ENCODE results near the gene EXOC4.

EXOC4 gene

GRCh38 chr7:133859231-133859630 is 606.4 kb downstream of the EXOC4 start:
- no peak overlapping the region for H3K4me3 ChIP-seq (ENCODE audit: low read depth, low read length)
- no peak for TF ChIP-seq CTCF (IDR thresholded peaks at IDR 0.05; ENCODE audit: borderline replicate concordance, insufficient read depth, low read depth, low read length)

DNA sequence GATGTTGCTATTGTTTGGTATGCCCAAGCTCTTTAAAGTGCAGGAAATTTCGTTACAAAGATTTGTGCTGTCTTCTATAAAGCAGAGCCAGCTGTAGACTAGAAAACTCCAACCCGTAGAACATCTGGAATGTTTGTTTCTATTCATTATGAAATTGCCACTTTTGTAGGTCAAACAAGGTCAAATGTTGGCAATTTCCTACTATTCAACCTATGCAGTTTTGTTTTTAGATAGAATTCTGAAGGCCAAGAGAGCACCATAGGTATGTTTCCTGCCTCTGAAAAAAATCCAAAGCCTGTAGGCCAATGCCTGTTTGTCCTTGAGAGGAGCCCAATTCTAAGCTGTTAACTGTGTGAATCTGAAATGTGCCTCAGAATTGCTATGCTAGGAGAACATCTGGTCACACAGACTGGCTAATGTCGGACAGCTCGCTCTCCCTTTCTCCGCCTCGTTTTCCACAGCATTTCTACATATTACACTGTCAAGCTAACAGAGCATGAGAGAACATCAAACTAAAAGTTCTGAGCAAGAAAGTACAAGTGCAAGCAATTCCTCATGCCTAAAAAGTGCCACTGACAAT is 607.1 kb downstream of the EXOC4 start:
- no peak overlapping the region for H3K4me3 ChIP-seq (ENCODE audit: low read depth, low read length)
- TF ChIP-seq CTCF (IDR thresholded peaks at IDR 0.05; ENCODE audit: borderline replicate concordance, insufficient read depth, low read depth, low read length), result no peak

GRCh38 chr7:133860628-133861335 is 607.9 kb downstream of the EXOC4 start:
- TF ChIP-seq CTCF (IDR thresholded peaks at IDR 0.05; ENCODE audit: borderline replicate concordance, insufficient read depth, low read depth, low read length), result no peak
- H3K4me3 ChIP-seq (ENCODE audit: low read depth, low read length), result no peak overlapping the region

DNA sequence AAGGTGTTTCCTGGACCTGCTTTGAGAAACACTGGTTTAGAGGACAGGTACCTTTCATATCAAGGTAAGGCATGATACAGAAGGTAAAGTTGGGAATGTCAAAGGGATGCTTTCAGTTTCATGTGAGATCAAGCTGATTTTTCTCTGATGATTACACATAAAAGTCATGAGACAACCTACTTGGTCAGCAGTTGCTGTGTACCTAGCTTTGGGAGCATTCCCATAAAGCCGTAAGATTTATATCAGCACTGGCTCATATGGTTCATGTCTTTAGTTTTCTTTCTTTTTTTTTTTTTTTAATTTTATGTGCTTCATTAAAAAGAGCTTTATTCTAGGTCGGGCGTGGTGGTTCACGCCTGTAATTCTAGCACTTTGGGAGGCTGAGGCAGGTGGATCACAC is 609.0 kb downstream of the EXOC4 start:
- H3K4me3 ChIP-seq (ENCODE audit: low read depth, low read length), result no peak overlapping the region
- TF ChIP-seq CTCF (IDR thresholded peaks at IDR 0.05; ENCODE audit: borderline replicate concordance, insufficient read depth, low read depth, low read length), result no peak

GRCh38 chr7:133863362-133864061 is 610.6 kb downstream of the EXOC4 start:
- no peak for TF ChIP-seq CTCF (IDR thresholded peaks at IDR 0.05; ENCODE audit: borderline replicate concordance, insufficient read depth, low read depth, low read length)
- no peak overlapping the region for H3K4me3 ChIP-seq (ENCODE audit: low read depth, low read length)

DNA sequence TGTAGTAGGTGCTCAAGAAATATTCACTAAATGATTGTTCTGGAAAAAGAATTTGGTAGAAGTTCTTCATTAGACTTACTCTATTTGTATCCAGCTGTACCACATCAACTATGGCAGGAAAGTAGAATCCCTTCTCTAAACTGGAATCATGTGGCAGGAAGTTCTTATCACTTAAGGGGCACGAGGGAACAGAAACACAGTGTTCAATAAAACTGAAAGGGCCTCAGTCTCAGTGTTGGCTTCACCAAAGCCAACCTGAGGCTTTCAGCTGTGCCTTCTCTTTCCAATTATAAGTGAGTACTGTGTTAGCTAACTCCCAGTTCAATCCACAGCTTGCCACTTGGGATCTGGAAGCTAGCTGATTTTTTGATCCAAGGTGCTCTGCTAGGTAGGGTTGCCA is 616.7 kb downstream of the EXOC4 start:
- no peak for TF ChIP-seq CTCF (IDR thresholded peaks at IDR 0.05; ENCODE audit: borderline replicate concordance, insufficient read depth, low read depth, low read length)
- H3K4me3 ChIP-seq (ENCODE audit: low read depth, low read length), result no peak overlapping the region
